Adipose tissue (tissue), 3 donors: ENCODE data around the gene HDAC10. TPM values are rescaled to one million over a fixed set of nuclear protein-coding genes. Genes with fewer than 3 reads are reported as not detected.

Source experiments
- H3K27ac ChIP-seq: one replicate; pipeline ENCODE4 v1.5.1; 2013; ENCODE audit warnings: low read depth, low read length
- WGBS, 3 donors: extraction: QIAGEN DNeasy Blood & Tissue Kit; methylation state at CpG; one replicate each; pipeline ENCODE4 v1.1.7; 2013; 5-methylcytosine and 5-hydroxymethylcytosine counted together
- polyA plus RNA-seq, 3 donors: library from polyadenylated mRNA; stranded (reverse); fragments of 200-250 nt; gene quantifications; one replicate each; pipeline ENCODE4 v1.2.3, GENCODE V29; 2013
- donor health status: healthy with polysubstance abuse.
- donor health status: Bipolar disorder and iron deficiency.
- donor health status: healthy.

The HDAC10 gene
- polyA plus RNA-seq, 3 donors = 23.7 to 30.9 (median 24.0) TPM

DNA sequence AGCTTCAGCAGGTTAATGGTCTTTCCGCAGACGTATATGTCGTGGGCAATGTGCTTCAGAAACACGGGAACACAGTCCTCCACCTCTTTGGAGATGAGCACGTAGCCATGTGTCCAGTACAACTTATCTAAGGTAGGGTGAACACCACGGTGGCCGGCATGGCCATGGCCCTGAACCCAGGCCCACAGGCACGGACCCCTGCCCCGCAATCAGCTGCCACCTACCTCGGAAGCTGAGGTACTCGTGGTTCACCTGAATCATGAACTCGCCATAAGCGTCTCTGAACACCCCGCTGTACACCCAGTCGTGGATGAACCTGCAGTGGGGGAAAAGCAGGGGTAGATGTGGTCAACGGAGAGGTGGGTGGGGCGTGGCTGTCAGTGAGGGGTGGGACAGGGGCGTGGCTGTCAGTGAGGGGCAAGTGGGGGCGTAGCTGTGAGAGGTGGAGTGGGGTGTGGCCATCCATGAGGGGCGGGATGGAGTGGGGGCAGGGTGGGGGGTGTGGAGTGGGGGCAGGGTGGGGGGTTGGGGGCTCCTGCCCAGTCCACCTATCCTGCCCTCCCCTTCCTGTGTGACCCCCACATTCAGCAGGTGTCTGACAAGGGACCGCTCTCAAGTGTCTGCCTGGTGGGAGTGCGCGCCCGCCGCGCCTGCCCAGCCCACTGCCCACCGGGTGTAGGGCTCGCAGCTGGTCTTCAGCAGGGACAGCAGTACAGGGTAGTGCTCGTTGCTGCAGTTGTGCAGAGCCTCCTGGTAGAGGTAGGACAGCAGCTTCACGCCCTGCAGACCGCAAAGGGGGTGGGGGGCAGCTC is 24.8 kb downstream of the HDAC10 start:
- no peak overlapping the region for H3K27ac ChIP-seq
- 93 to 94% (median 93%) methylated on average over 27 to 31 of the region's 31 CpGs for WGBS, 3 donors

DNA sequence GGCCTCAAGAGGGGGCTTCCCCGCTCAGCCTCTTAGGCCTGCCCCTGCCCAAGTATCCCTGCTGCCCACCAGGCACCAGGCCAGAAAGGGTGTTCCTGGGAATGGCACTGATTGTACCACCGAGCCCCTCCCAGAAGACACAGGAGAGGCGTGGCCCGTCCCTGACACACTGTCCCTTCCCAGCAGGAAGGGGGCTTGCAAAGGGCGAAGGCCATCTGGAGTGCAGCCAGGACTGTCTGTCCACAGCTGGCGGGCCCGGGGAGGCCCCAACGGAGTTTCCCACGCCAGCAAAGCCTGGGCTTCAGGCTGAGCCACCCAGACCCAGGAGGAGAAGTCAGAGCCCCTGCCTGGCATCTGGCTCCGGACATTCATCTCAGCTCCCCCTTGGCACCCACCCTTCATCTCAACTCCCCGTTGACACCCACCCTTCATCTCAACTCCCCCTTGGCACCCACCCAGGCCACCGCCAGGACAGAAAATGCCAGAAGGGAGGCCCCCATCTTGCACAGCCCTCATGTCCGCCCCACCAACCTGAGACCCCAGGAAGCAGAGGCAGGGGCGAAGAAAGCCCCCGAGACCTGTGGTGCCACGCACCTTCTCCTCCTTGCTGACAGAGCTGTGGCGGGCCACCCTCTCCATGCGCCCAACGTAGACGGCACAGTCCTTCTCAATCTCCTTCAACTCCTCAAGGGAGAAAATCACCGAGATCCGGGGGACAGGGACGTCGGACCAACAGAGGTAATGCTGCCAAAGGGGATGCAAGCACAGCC is 25.7 kb downstream of the HDAC10 start:
- H3K27ac ChIP-seq = no peak overlapping the region
- 67 to 91% (median 91%) methylated on average over 22 to 24 of the region's 24 CpGs for WGBS, 3 donors

DNA sequence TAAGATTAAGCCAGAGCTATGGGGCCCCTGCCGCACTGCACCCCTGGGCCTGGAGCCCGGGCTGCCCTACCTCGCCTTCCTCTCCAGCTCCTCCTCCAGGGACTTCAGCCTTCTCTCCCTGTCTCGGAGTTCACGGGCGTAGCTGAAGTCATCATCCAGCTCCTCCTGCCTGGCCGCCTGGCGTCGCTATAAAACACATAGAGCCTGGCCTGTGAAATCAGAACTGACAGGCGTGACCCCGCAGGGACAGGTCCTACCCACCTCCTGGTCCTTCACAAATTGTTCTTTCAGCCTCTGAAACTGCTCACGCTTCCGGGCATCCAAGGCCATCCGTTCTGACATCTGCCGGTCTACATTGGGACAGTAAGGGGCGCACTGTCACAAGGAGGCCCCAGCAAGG is 27.0 kb downstream of the HDAC10 start:
- WGBS, 3 donors = 89 to 93% (median 92%) methylated on average over 16 of the region's 16 CpGs

DNA sequence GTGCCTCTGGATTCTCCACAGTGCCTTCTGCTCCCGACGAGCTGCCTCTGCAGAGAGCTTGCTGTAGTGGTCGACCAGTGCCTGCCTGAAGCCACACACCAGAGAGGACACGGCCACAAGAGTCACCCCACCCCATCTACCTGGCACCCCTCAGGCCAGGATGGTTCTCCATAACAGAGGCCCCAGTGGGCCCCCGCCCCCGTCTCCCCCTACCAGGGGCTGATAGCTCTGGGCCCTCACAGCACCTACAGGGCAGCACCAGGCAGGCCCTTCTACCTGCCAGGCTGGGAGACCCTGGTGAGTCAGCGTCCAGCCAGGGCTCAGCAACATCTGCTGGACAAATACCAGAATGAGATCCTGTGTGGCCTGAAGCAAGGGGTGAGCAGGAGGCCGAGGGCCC is 28.6 kb downstream of the HDAC10 start:
- WGBS, 3 donors = 79 to 87% (median 86%) methylated on average over 8 of the region's 8 CpGs
- H3K27ac ChIP-seq = no peak overlapping the region

More for the DNA sequence above, 27.0 kb downstream of the HDAC10 start:
- no peak overlapping the region for H3K27ac ChIP-seq

DNA sequence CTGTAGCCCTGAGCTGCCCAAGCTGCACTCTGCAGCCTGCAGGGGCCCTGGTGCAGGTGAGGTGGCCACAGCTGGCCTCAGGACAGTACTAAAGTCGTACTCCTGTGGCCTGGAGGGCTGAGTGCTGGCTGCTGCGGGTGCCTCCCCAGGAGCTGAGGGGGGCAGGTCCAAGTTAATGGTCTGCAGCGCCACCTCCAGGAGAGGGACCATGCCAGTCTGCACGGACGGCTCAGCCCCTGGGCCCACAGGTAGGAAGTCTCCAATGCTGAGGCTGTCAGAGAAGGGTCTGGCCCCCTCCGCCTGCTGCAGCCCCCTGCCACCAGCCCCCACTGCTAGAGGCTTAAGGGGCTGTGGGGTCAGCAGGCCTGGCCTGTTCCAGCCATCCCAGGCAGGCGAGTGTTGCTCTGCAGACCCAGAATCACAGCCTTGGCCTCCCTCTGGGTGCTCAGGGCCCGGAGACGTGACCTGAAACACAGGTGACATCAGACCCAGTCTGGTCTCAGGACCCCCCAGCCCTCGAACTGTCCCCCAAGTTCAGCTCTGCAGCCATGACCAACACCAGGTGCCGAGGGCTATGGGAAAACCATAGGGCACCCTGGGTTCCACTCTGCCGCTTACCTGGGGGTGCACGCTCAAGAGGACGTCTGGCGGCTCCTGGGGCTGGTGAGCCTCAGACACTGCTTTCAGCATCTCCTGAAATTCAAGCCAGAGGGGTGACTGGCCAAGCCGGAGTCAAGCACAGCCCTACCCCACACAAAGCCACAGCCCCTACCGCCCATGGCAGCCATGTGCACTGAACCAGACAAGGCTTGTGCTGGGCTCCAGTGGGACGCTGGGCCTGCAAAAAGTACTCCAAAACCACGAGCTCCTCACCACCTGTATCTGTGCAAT is 29.4 kb downstream of the HDAC10 start:
- H3K27ac ChIP-seq = no peak overlapping the region
- WGBS, 3 donors = 92 to 93% (median 93%) methylated on average over 19 of the region's 19 CpGs

DNA sequence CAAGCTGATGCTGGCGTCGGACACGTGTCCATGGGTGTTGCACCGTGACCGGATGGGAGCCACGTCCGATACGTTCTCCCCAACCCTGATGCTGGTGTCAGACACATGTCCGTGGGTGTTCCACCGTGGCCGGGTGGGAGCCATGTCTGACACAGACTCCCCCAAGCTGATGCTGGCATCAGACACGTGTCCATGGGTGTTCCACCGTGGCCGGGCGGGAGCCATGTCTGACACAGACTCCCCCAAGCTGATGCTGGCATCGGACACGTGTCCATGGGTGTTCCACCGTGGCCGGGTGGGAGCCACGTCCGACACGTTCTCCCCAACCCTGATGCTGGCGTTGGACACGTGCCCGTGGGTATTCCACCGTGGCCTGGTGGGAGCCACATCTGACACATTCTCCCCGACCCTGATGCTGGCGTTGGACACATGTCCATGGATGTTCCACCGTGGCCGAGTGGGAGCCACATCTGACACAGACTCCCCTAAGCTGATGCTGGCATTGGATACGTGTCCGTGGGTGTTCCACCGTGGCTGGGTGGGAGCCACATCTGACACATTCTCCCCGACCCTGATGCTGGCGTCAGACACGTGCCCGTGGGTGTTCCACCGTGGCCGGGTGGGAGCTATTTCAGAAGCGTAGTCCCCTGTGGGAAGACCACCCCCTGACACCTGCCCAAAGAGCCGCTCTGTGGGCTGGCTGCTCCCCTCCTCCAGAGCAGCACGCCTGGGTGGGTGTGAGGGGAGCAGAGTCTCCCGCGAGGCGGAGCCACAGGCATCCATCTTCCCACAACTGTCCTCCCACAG is 30.3 kb downstream of the HDAC10 start:
- 95 to 96% (median 95%) methylated on average over 45 of the region's 45 CpGs for WGBS, 3 donors
- H3K27ac ChIP-seq = no peak overlapping the region

DNA sequence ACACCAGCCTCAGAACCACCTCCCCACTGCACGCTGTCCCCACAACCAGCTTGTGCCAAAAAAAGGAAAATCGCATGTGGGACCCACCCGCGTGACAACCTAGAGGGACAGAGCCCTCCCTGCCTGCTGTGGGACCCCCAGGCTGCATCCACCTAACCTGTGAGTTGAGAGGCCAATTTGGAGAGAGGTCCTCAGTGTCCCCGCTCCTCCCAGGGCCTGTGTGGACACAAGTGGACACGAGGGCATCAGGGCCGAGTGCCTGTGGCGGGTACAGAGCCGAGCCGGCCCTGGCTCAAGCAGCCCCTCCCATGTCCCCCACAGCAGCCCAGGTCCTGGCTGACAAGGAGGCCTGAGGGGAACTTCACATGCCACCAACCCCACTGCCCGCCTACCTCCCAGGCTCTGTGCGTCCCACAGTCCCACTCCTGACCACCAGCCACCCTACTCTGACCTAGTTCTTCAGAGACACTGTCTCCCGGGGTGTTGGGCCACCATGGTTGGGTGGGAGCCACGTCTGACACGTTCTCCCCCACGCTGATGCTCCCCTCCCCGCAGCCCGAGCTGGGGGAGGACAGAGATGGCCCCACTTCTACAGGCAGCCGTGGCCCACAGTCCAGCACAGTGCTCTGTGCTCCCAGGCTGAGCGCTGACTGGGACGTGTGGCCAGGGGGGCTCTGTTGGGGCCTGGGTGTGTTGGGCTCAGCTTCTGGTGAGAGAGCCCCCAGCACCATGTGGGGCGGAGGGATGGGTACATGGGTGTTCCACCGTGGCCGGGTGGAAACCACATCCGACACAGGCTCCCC is 31.1 kb downstream of the HDAC10 start:
- no peak overlapping the region for H3K27ac ChIP-seq
- WGBS, 3 donors = 86 to 91% (median 86%) methylated on average over 24 to 25 of the region's 25 CpGs

DNA sequence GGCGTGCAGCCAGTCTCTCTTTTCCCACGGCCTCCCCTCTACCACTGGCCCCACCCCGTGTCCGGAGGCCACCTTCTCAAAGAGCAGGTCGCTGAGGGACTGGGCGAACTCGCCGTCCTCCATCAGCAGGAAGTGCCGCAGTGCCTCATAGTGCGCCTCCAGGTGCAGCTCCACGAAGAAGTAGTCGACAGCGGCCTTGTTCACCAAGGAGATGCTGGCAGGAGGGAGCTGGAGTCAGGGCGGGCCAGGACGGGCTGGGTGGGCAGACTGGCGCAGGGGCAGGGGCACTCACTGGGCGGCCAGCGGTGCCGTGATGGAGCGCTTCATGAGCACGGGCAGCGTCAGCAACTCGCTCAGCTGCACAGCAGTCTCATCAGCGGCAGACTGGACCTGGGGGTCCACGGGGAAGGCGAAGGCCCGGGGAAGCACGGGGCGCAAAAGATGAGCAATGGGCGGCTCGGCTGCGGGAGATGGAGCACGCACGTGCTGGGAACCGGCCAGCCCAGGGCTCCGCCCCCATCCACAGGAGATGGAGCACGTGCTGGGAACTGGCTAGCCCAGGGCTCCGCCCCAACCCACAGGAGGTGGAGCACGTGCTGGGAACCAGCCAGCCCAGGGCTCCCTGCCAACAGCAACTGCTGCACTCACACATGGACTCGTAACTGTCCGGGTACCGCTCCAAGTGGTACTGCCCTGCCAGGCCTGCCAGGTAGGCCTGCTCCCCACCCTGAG is 31.9 kb downstream of the HDAC10 start:
- WGBS, 3 donors = 62 to 69% (median 66%) methylated on average over 38 to 42 of the region's 42 CpGs
- no peak overlapping the region for H3K27ac ChIP-seq

DNA sequence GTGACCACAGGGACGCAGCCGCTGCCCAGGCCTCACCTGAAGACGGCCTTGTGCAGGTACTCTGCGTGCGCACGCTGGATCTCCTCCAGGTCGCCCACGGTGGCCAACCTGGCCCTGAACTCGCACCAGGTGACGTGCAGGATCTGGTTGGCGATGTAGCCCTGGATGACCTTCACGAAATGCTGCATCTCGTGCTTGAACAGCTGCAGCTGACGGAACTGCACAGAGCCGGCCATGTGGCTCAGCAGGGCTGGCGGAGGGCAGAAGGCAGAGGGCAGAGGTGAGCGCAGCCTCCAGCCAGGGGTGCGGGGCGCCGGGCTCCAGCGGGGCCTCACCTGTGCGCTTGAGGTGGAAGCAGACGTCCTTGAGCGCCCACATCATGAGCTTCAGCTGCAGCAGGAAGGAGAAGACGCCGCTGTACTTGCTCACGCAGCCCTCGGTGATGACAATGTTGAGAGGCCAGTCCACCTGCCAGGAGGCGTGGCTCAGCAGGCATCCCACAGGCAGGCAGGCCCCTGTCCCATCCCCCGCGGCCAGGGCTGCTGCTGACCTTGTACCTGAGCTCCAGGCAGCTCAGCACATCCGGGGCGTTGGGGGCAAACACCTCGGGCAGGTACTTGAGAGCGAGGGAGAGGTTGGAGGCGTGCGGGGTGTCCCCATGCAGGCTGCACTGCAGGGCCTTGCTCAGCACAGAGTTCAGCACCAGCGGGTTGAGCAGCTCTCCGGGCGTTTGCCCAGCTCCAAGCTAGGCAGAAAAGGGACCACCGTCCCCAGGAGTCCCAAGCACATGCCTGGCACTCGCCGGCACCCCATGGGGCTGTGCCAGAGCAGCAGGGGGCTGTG is 32.7 kb downstream of the HDAC10 start:
- H3K27ac ChIP-seq = no peak overlapping the region

DNA sequence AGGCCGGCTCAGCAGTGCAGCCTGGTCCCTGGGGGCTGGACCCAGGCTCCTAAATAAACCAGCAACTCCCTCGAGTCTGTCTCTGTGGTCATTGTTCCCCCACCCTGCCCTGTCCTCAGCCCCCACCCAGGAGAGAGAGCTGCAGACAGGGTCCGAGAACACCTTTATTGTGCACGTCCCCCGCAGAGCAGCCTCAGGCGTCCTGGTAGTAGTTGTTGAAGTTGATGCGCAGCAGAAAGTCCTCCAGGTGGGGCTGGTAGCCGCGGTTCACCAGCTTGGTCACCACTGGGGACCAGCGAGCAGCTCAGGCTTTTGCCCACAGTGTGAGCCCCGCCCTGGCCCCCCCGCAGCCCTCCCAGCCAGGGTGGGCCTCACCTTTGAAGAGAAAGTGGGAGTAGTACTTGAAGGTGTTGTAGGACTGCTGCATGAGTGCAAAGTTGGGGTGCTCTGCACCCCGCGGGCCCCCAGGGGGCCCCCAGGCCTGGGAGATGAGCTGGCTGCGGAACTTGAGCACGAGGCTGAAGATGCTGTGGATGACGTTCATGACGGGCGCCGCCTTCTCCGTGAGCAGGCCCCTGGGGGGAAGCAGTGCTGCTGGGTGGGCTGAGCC is 33.4 kb downstream of the HDAC10 start:
- no peak overlapping the region for H3K27ac ChIP-seq
- WGBS, 3 donors = 85 to 92% (median 90%) methylated on average over 20 to 21 of the region's 21 CpGs

More for the DNA sequence above, 32.7 kb downstream of the HDAC10 start:
- WGBS, 3 donors = 66 to 91% (median 89%) methylated on average over 39 to 43 of the region's 43 CpGs

DNA sequence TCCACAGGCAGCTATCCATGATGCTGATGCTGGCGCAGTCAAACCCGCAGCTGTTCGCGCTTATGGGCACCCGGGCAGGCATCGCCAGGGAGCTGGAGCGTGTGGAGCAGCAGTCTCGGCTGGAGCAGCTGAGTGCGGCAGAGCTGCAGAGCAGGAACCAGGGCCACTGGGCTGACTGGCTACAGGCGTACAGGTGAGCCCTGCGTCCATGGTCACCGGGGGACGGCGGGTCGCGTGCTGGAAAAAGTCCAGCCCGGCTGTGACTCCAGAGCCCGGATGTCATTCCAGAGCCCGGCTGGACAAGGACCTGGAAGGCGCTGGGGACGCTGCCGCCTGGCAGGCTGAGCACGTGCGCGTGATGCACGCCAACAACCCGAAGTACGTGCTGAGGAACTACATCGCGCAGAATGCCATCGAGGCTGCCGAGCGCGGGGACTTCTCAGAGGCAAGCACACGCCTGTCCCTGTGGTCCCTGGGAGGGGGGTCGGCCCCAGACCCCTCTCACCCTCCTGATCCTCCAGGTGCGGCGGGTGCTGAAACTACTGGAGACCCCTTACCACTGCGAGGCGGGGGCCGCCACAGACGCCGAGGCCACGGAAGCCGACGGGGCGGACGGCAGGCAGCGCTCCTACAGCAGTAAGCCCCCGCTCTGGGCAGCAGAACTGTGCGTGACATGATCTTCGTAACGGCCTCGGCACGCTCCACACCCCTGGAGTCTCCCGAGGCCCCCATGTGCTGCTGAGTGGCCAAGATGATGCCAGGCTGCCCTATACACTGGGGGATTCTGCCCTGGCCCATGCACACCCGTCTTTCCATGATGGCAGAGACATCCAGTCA is 34.2 kb downstream of the HDAC10 start:
- no peak overlapping the region for H3K27ac ChIP-seq
- WGBS, 3 donors = 94 to 98% (median 94%) methylated on average over 57 of the region's 57 CpGs

DNA sequence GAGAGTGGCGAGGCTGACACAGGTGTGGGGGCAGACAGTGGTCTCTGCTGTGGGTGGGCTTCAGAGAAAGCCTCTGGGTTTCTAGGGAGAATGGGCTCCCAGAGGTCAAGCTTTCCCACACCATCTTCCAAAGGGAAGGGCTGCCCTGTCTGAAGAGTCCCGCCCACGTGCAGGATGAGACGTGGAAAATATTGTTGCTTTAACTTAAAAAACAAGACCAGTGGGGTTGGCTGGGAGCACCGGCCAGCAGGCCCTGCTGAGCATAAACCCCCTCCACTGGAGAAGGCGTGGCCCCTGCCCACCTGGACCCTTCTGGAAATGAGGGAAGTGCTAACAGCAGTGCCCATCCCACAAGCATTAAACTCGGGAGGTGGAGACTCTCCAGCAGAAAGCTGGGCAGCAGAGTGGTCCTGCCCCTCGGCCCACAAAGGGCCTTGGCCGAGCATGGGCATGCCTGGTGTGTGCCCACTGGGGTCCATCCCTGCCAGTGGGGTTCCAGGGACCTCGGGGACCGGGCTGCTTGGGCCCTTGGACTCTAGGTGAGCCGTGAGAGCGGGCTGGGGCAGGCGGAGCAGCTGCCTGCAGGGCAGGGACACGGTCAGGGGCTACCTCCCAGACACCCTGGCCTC is 34.9 kb downstream of the HDAC10 start:
- 84 to 87% (median 86%) methylated on average over 14 to 15 of the region's 15 CpGs for WGBS, 3 donors
- no peak overlapping the region for H3K27ac ChIP-seq

DNA sequence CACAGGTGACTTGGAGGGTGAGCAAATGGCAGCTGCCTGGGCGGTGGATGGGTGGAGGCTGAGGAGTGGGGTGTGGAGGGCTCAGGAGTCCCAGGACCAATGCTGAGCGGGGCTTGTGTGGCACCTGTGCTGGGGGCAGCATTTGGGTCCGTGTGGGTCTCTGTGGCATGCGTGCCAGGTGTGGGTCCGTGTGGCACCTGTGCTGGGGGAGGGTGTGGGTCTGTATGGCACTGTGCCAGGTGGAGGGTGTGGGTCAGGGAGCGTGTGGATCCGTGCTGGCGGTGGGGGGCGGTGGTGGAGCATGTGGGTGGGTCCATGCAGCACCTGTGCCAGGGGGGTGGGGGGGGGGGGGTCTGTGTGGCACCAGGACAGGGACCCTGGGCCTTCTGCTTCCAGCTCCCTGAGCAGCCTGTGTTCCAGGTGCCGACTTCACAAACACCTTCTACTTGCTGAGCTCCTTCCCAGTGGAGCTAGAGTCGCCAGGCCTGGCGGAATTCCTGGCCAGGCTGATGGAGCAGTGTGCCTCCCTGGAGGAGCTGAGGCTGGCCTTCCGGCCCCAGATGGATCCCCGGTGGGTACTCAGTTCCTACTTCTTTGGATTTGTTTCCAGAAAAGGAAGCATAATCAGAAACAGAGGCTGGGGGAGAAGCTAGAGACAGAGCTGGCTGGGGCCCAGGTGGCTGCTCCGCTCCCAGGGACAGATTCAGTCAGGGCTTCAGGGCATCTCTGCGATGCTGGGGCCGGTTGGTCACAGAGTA is 35.6 kb downstream of the HDAC10 start:
- no peak overlapping the region for H3K27ac ChIP-seq
- 70 to 76% (median 73%) methylated on average over 13 to 17 of the region's 17 CpGs for WGBS, 3 donors
